Ovary (tissue), 9 donors: ENCODE results near the gene BASP1. TPM values are rescaled to one million over a fixed set of nuclear protein-coding genes. Genes with fewer than 3 reads are reported as not detected.
A peak's percentile ranks its signal among the peaks of the same experiment; 100 is the strongest.

ENCODE experiments used
- DNase-seq, 5 donors: peaks; one replicate each; pipeline ENCODE4 v3.0.0-alpha.2; 2019 to 2020
- H3K27ac ChIP-seq, 2 donors: fragments of 200-600 bp; one replicate each; pipeline versions ENCODE4 v1.5.1 to v1.8.0; 2019 to 2022
- H3K27me3 ChIP-seq: fragments of 200-600 bp; one replicate; pipeline ENCODE4 v1.8.0; 2022
- H3K36me3 ChIP-seq: fragments of 200-600 bp; sonication (generic); one replicate; pipeline ENCODE4 v1.5.1; 2019
- H3K4me1 ChIP-seq: one replicate; pipeline ENCODE4 v1.8.1; 2013; ENCODE audit warnings: mild to moderate bottlenecking, moderate library complexity; ENCODE audit not compliant: insufficient read depth
- H3K4me3 ChIP-seq: fragments of 200-600 bp; sonication (generic); one replicate; pipeline ENCODE4 v1.5.1; 2017
- H3K9me3 ChIP-seq, 2 donors: fragments of 200-600 bp in 1 of 2; sonication (generic) in 1 of 2; one replicate each; pipeline versions ENCODE4 v1.5.1 to v1.8.1; 2013 to 2019; ENCODE audit warnings: mild to moderate bottlenecking in 1 of 2, moderate library complexity in 1 of 2
- CTCF ChIP-seq, 3 donors: fragments of 450-650 bp in 2 of 3; fragments of 200-600 bp in 1 of 3; IDR thresholded peaks; one replicate each; pipeline versions ENCODE4 v1.5.1 to v1.8.0; 2016 to 2022; ENCODE audit warnings: antibody characterized with exemption in 3 of 3, mild to moderate bottlenecking in 1 of 3
- EP300 ChIP-seq: sonication (generic); formaldehyde crosslinking; IDR thresholded peaks from one replicate; pipeline ENCODE4 v1.6.1; 2017; ENCODE audit warnings: antibody characterized with exemption
- POLR2A ChIP-seq: fragments of 450-650 bp; IDR thresholded peaks from one replicate; pipeline ENCODE4 v1.6.1; 2017; ENCODE audit warnings: antibody characterized with exemption, mild to moderate bottlenecking, moderate library complexity
- WGBS, 3 donors: extraction: QIAGEN DNeasy Blood & Tissue Kit in 1 of 3; methylation state at CpG; one replicate each; pipeline versions ENCODE4 v1.1.5 to v1.1.7; 2013 to 2017; 5-methylcytosine and 5-hydroxymethylcytosine counted together
- intact Hi-C, 4 donors: fragments of 100-400 bp; cut with DNase I; formaldehyde crosslinking; loops; one replicate each; pipeline versions ENCODE4 v1.11.0 to v1.15.1; 2022 to 2023
- polyA plus RNA-seq, 2 donors: library from polyadenylated mRNA; stranded (reverse); fragments of 200-250 nt in 1 of 2; fragments of 350-450 nt in 1 of 2; fragmentation: Illumina TruSeq in 1 of 2; extraction: RNeasy Lipid Tissue Mini Kit (QIAGEN cat#74804) in 1 of 2; gene quantifications; one replicate each; pipeline ENCODE4 v1.2.3, GENCODE V29; 2013 to 2014
- total RNA-seq, 7 donors: library from RNA; depleted of rRNA in 2 of 7; stranded (reverse); fragments of >200 nt in 2 of 7; fragmentation: NEBNext Ultra II Directional in 3 of 7; extraction: Animal tissue kit (Norgen Biotek cat#: 25700) in 3 of 7; gene quantifications; one replicate each; pipeline versions ENCODE4 v1.1.0 to v1.2.4, GENCODE V29; 2016 to 2023
- donor health status: DM: no; HTN: no; CAD: no; lungs with moderate emphysema.
- donor health status: DM: no; HTN: no; CAD: no.
- donor health status: Bipolar disorder and iron deficiency.
- donor health status: DM: yes; HTN: yes; CAD: no.
- donor health status: DM: no; HTN: no; CAD: no.
- donor health status: DM: yes; HTN: yes; CAD: no.

BASP1 gene
- total and polyA plus RNA-seq, 9 donors, result 18.0 to 59.5 (median 38.7) TPM

- Histone ChIP-seq H3K27ac (peak overlapping the region; percentile 1 to 64), H3K4me1 (peaks cover 2% of the 10 kb centered on the region), H3K9me3 (no peaks in the 10 kb centered on the region), H3K27me3 (no peaks in the 10 kb centered on the region), H3K36me3 (no peaks in the 10 kb centered on the region), H3K4me3 (peak overlapping the region; percentile 64)
- TF ChIP-seq POLR2A (no peak), CTCF (IDR thresholded peaks at IDR 0.05) (no peak), EP300 (no peak)
- intact Hi-C loops, result loop anchor here in 3 of 4 donors (5.0 to 10.0 kb wide), 4 partner anchors 1066 to 1096 kb away; no protein-coding TSS in a partner anchor
- DNase-seq, result peak; percentile 35 to 67 (median 51)
- WGBS, 3 donors, result 0 to 1% (median 1%) methylated on average over 45 of the region's 45 CpGs
Observed at GRCh38 chr5:17218353-17219005, 1.0 kb downstream of the BASP1 start.

GRCh38 chr5:17219006-17219422 lies 1.6 kb downstream of the BASP1 start:
- no peak for TF ChIP-seq EP300
- no peak for TF ChIP-seq POLR2A
- TF ChIP-seq CTCF (IDR thresholded peaks at IDR 0.05), result no peak
- Histone ChIP-seq H3K4me3 (peak overlapping the region; percentile 64), H3K27ac (peak overlapping the region; percentile 1 to 64), H3K4me1 (peaks cover 4% of the 10 kb centered on the region), H3K36me3 (no peaks in the 10 kb centered on the region), H3K9me3 (no peaks in the 10 kb centered on the region), H3K27me3 (no peaks in the 10 kb centered on the region)
- intact Hi-C loops, result loop anchor here in 3 of 4 donors (5.0 to 10.0 kb wide), 4 partner anchors 1066 to 1096 kb away; no protein-coding TSS in a partner anchor
- WGBS, 3 donors, result 8 to 11% (median 9%) methylated on average over 19 to 20 of the region's 20 CpGs
- DNase-seq, result peak in 4 of 5 donors; percentile 22 to 51 (median 32)

- DNase-seq, result no peak
- Histone ChIP-seq H3K9me3 (no peaks in the 10 kb centered on the region), H3K4me3 (no peak overlapping the region), H3K36me3 (no peaks in the 10 kb centered on the region), H3K27ac (no peak overlapping the region), H3K4me1 (peaks cover 4% of the 10 kb centered on the region), H3K27me3 (no peaks in the 10 kb centered on the region)
- intact Hi-C loops, result loop anchor here in 3 of 4 donors (5.0 to 10.0 kb wide), 4 partner anchors 1065 to 1095 kb away; no protein-coding TSS in a partner anchor
- WGBS, 3 donors, result 88 to 93% (median 92%) methylated on average over 12 of the region's 12 CpGs
- TF ChIP-seq CTCF (IDR thresholded peaks at IDR 0.05), result no peak
- no peak for TF ChIP-seq EP300
- TF ChIP-seq POLR2A, result no peak
Observed at GRCh38 chr5:17219469-17219868, 2.0 kb downstream of the BASP1 start.

GRCh38 chr5:17219992-17220391 lies 2.6 kb downstream of the BASP1 start:
- H3K36me3 ChIP-seq, result no peaks in the 10 kb centered on the region
- TF ChIP-seq EP300 (no peak), CTCF (IDR thresholded peaks at IDR 0.05) (no peak), POLR2A (no peak)
- 95% methylated on average over 6 of the region's 6 CpGs for WGBS, 3 donors
- intact Hi-C loops, result loop anchor here in 3 of 4 donors (5.0 to 10.0 kb wide), 4 partner anchors 1065 to 1095 kb away; no protein-coding TSS in a partner anchor
- H3K27me3 ChIP-seq, result no peaks in the 10 kb centered on the region
- no peak for DNase-seq
- H3K9me3 ChIP-seq, result no peaks in the 10 kb centered on the region
- H3K4me3 ChIP-seq, result no peak overlapping the region
- H3K4me1 ChIP-seq, result peaks cover 4% of the 10 kb centered on the region
- no peak overlapping the region for H3K27ac ChIP-seq
